ENCODE data around the gene DNAJC24. TPM values are rescaled to one million over a fixed set of nuclear protein-coding genes. Genes with fewer than 3 reads are reported as not detected.

The DNAJC24 gene
- total and polyA plus RNA-seq, 7 experiments from 2014 or later = 9.8 to 26.3 (median 18.0) TPM

GRCh38 chr11:31480930-31481329, 111.3 kb downstream of the DNAJC24 start:
- no peak overlapping the region for H3K27ac ChIP-seq (ENCODE audit: low read depth, low read length)
- intact Hi-C loops (cut with micrococcal nuclease) = loop anchor here in 1 of 2 donors (10.0 kb wide), 1 partner anchor 334 kb away; the partner anchor contains the start of gene PAX6
- DNase-seq (no peak), ATAC-seq (no peak)
- CTCF ChIA-PET = no interaction called here
- Mint-ChIP-seq H3K27me3 (no peaks in the 10 kb centered on the region), H3K9me3 (no peaks in the 10 kb centered on the region), H3K27ac (no peak overlapping the region), H3K4me1 (peaks cover 0 to 24% (median 5%) of the 10 kb centered on the region in 7 donors), H3K4me3 (no peak overlapping the region), H3K36me3 (peaks cover 0 to 8% (median 0%) of the 10 kb centered on the region in 5 donors)
- POLR2A ChIA-PET = no interaction called here
- no peak overlapping the region for H3K4me3 ChIP-seq (ENCODE audit: low read length)
- H3K9me3 ChIP-seq (ENCODE audit: control insufficient read depth in 2 of 3, low read length in 3 of 3) = no peaks in the 10 kb centered on the region
- H3K27me3 ChIP-seq (ENCODE audit: control insufficient read depth in 2 of 2, insufficient read depth in 2 of 2, low read length in 2 of 2) = no peaks in the 10 kb centered on the region
- no peaks in the 10 kb centered on the region for H3K4me1 ChIP-seq (ENCODE audit: control insufficient read depth in 2 of 2, insufficient read depth in 2 of 2, low read length in 2 of 2)
- H3K36me3 ChIP-seq (ENCODE audit: control insufficient read depth in 2 of 3, insufficient read depth in 3 of 3, low read length in 3 of 3) = no peaks in the 10 kb centered on the region

Other genes with a start within 250 kb of the DNAJC24 start
- under 1 TPM in 4 of 5 experiments, not detected in 1; 0.13 to 0.81 (median 0.26) TPM for gene DCDC1, start 121 bp upstream of the DNAJC24 start, total RNA-seq
- not detected for gene DCDC1, start 121 bp upstream of the DNAJC24 start, polyA plus RNA-seq
- gene IMMP1L, start 139.8 kb downstream of the DNAJC24 start, total RNA-seq = 10 to 100 TPM in 4 of 5 experiments, 1 to 10 TPM in 1; 9.4 to 20.0 (median 16.1) TPM
- gene IMMP1L, start 139.8 kb downstream of the DNAJC24 start, polyA plus RNA-seq = 10 to 100 TPM; 49.7 to 52.4 TPM
- 10 to 100 TPM; 16.8 to 23.2 (median 21.2) TPM for gene ELP4, start 139.9 kb downstream of the DNAJC24 start, total RNA-seq
- gene ELP4, start 139.9 kb downstream of the DNAJC24 start, polyA plus RNA-seq = 10 to 100 TPM; 20.0 to 23.5 TPM